Activated naive CD8-positive, alpha-beta T cell treated with anti-CD3 and anti-CD28 coated beads, Interleukin-2, amount 10 ng/mL, durations not matched to agents 7 days and 5 days (primary cell): Measurements from ENCODE around the gene SPATA6. TPM values are rescaled to one million over a fixed set of nuclear protein-coding genes. Genes with fewer than 3 reads are reported as not detected.
A peak's percentile ranks its signal among the peaks of the same experiment; 100 is the strongest.
"Not testable (repeated sequence)": the region's sequence is repeated elsewhere in the genome, so short reads cannot be mapped to it uniquely, and the experiment has no call there.

Experiments used
- ATAC-seq: fragments of 150-1000 bp; cut with Tn5 transposase; one replicate; pipeline ENCODE4 v1.10.0; 2021; ENCODE audit warnings: low read depth, moderate library complexity
- POLR2A ChIA-PET: fragments of 350-600 bp; sonication (Branson Sonifier 250); formaldehyde crosslinking; loops from one replicate; lab custom pipeline; 2021; ENCODE audit warnings: antibody characterized with exemption; lab: Charles Lee
- DNase-seq: peaks from one replicate; pipeline ENCODE4 v3.0.0; 2021
- H3K27ac Mint-ChIP-seq: one replicate; pipeline ENCODE4 v1.8.0; 2022; ENCODE audit warnings: mild to moderate bottlenecking, mixed read lengths
- H3K27me3 Mint-ChIP-seq: one replicate; pipeline ENCODE4 v1.8.0; 2022; ENCODE audit warnings: mild to moderate bottlenecking, moderate library complexity, mixed read lengths
- H3K36me3 Mint-ChIP-seq: one replicate; pipeline ENCODE4 v1.8.0; 2021; ENCODE audit warnings: mild to moderate bottlenecking, mixed read lengths
- H3K4me1 Mint-ChIP-seq: one replicate; pipeline ENCODE4 v1.8.0; 2021; ENCODE audit warnings: mixed read lengths
- H3K4me3 Mint-ChIP-seq: one replicate; pipeline ENCODE4 v1.8.0; 2022; ENCODE audit warnings: mild to moderate bottlenecking, moderate library complexity, mixed read lengths
- H3K9me3 Mint-ChIP-seq: one replicate; pipeline ENCODE4 v1.8.0; 2021; ENCODE audit warnings: mixed read lengths
- total RNA-seq, 2 experiments: library from RNA; stranded (reverse); gene quantifications; one replicate each; pipeline ENCODE4 v1.2.3, GENCODE V29; 2021

The SPATA6 gene
- total RNA-seq, 2 experiments from 2014 or later, result 0.83 to 1.9 TPM

GRCh38 chr1:48480504-48480903, 8.5 kb upstream of the SPATA6 start:
- H3K4me3 Mint-ChIP-seq, result no peak overlapping the region
- peaks cover 9% of the 10 kb centered on the region for H3K27me3 Mint-ChIP-seq
- no peaks in the 10 kb centered on the region for H3K4me1 Mint-ChIP-seq
- DNase-seq, result no peak
- POLR2A ChIA-PET, result no interaction called here
- no peaks in the 10 kb centered on the region for H3K36me3 Mint-ChIP-seq
- no peak for ATAC-seq
- peaks cover 2% of the 10 kb centered on the region for H3K9me3 Mint-ChIP-seq
- H3K27ac Mint-ChIP-seq, result no peak overlapping the region

- H3K27ac Mint-ChIP-seq, POLR2A ChIA-PET, H3K27me3 Mint-ChIP-seq, ATAC-seq, H3K36me3 Mint-ChIP-seq, H3K4me3 Mint-ChIP-seq, DNase-seq, H3K4me1 Mint-ChIP-seq, H3K9me3 Mint-ChIP-seq: not testable (repeated sequence)
Observed at GRCh38 chr1:48480023-48480422, 8.0 kb upstream of the SPATA6 start.

- Mint-ChIP-seq H3K27ac (peak overlapping the region; percentile 69), H3K4me1 (peaks cover 12% of the 10 kb centered on the region), H3K4me3 (peak overlapping the region; percentile 90), H3K36me3 (no peaks in the 10 kb centered on the region), H3K27me3 (peaks cover 14% of the 10 kb centered on the region), H3K9me3 (peaks cover 6% of the 10 kb centered on the region)
- DNase-seq (no peak), ATAC-seq (no peak)
- POLR2A ChIA-PET, result interaction anchor here (0.9 to 1.0 kb wide), 2 partner anchors 25 to 303 kb away, joined by 3 read pairs; no protein-coding TSS in a partner anchor
Observed at GRCh38 chr1:48472638-48473037, 634 bp upstream of the SPATA6 start.

- Mint-ChIP-seq H3K36me3 (no peaks in the 10 kb centered on the region), H3K4me1 (peaks cover 12% of the 10 kb centered on the region), H3K4me3 (peak overlapping the region; percentile 90), H3K9me3 (peaks cover 4% of the 10 kb centered on the region), H3K27me3 (peaks cover 16% of the 10 kb centered on the region), H3K27ac (peak overlapping the region; percentile 78)
- DNase-seq, result no peak
- ATAC-seq, result no peak
- POLR2A ChIA-PET, result interaction anchor here (1.0 to 1.1 kb wide), 2 partner anchors 236 to 304 kb away, joined by 3 to 4 read pairs; no protein-coding TSS in a partner anchor
Observed at GRCh38 chr1:48470950-48471690, 884 bp downstream of the SPATA6 start.

GRCh38 chr1:48470481-48470855, 1.5 kb downstream of the SPATA6 start:
- ATAC-seq, result no peak
- H3K9me3 Mint-ChIP-seq, result peaks cover 4% of the 10 kb centered on the region
- peaks cover 12% of the 10 kb centered on the region for H3K4me1 Mint-ChIP-seq
- peaks cover 16% of the 10 kb centered on the region for H3K27me3 Mint-ChIP-seq
- peak overlapping the region; percentile 90 for H3K4me3 Mint-ChIP-seq
- no peak for DNase-seq
- POLR2A ChIA-PET, result interaction anchor here (1.1 kb wide), 1 partner anchor 235 kb away, joined by 4 read pairs; no protein-coding TSS in a partner anchor
- H3K36me3 Mint-ChIP-seq, result no peaks in the 10 kb centered on the region
- no peak overlapping the region for H3K27ac Mint-ChIP-seq

GRCh38 chr1:48469616-48470480, 2.2 kb downstream of the SPATA6 start:
- DNase-seq, result no peak
- no peaks in the 10 kb centered on the region for H3K36me3 Mint-ChIP-seq
- no peak overlapping the region for H3K4me3 Mint-ChIP-seq
- POLR2A ChIA-PET, result interaction anchor here (1.1 kb wide), 1 partner anchor 235 kb away, joined by 4 read pairs; no protein-coding TSS in a partner anchor
- peaks cover 2% of the 10 kb centered on the region for H3K9me3 Mint-ChIP-seq
- H3K4me1 Mint-ChIP-seq, result peaks cover 12% of the 10 kb centered on the region
- H3K27me3 Mint-ChIP-seq, result peaks cover 16% of the 10 kb centered on the region
- ATAC-seq, result no peak
- H3K27ac Mint-ChIP-seq, result no peak overlapping the region

GRCh38 chr1:48466594-48466993, 5.4 kb downstream of the SPATA6 start:
- DNase-seq, result no peak
- Mint-ChIP-seq H3K27ac (no peak overlapping the region), H3K9me3 (no peaks in the 10 kb centered on the region), H3K4me1 (peaks cover 7% of the 10 kb centered on the region), H3K4me3 (no peak overlapping the region), H3K27me3 (peaks cover 14% of the 10 kb centered on the region), H3K36me3 (no peaks in the 10 kb centered on the region)
- no peak for ATAC-seq
- POLR2A ChIA-PET, result no interaction called here

GRCh38 chr1:48462716-48463302, 9.2 kb downstream of the SPATA6 start:
- H3K27me3 Mint-ChIP-seq, result peaks cover 2% of the 10 kb centered on the region
- POLR2A ChIA-PET, result no interaction called here
- no peak for DNase-seq
- no peaks in the 10 kb centered on the region for H3K36me3 Mint-ChIP-seq
- no peak overlapping the region for H3K27ac Mint-ChIP-seq
- no peaks in the 10 kb centered on the region for H3K9me3 Mint-ChIP-seq
- H3K4me3 Mint-ChIP-seq, result no peak overlapping the region
- no peaks in the 10 kb centered on the region for H3K4me1 Mint-ChIP-seq
- ATAC-seq, result no peak

GRCh38 chr1:48450505-48450904, 21.5 kb downstream of the SPATA6 start:
- ATAC-seq (no peak), DNase-seq (no peak)
- Mint-ChIP-seq H3K4me1 (no peaks in the 10 kb centered on the region), H3K27ac (no peak overlapping the region), H3K9me3 (no peaks in the 10 kb centered on the region), H3K4me3 (no peak overlapping the region), H3K27me3 (no peaks in the 10 kb centered on the region), H3K36me3 (no peaks in the 10 kb centered on the region)
- POLR2A ChIA-PET, result no interaction called here

GRCh38 chr1:48448932-48449331, 23.1 kb downstream of the SPATA6 start:
- POLR2A ChIA-PET, result no interaction called here
- no peak for DNase-seq
- H3K27ac Mint-ChIP-seq, result no peak overlapping the region
- H3K9me3 Mint-ChIP-seq, result peaks cover 3% of the 10 kb centered on the region
- no peaks in the 10 kb centered on the region for H3K36me3 Mint-ChIP-seq
- no peaks in the 10 kb centered on the region for H3K4me1 Mint-ChIP-seq
- no peak overlapping the region for H3K4me3 Mint-ChIP-seq
- no peaks in the 10 kb centered on the region for H3K27me3 Mint-ChIP-seq
- no peak for ATAC-seq

- POLR2A ChIA-PET, ATAC-seq, H3K4me1 Mint-ChIP-seq, H3K36me3 Mint-ChIP-seq, DNase-seq, H3K4me3 Mint-ChIP-seq, H3K27ac Mint-ChIP-seq, H3K9me3 Mint-ChIP-seq, H3K27me3 Mint-ChIP-seq: not testable (repeated sequence)
Observed at GRCh38 chr1:48444186-48444585, 27.8 kb downstream of the SPATA6 start.

GRCh38 chr1:48442864-48443619, 29.0 kb downstream of the SPATA6 start:
- no peaks in the 10 kb centered on the region for H3K4me1 Mint-ChIP-seq
- peaks cover 6% of the 10 kb centered on the region for H3K9me3 Mint-ChIP-seq
- H3K27ac Mint-ChIP-seq, result no peak overlapping the region
- no peak for DNase-seq
- no peaks in the 10 kb centered on the region for H3K27me3 Mint-ChIP-seq
- POLR2A ChIA-PET, result no interaction called here
- no peak overlapping the region for H3K4me3 Mint-ChIP-seq
- no peaks in the 10 kb centered on the region for H3K36me3 Mint-ChIP-seq
- ATAC-seq, result no peak

- H3K27me3 Mint-ChIP-seq, H3K4me3 Mint-ChIP-seq, POLR2A ChIA-PET, H3K4me1 Mint-ChIP-seq, H3K27ac Mint-ChIP-seq, ATAC-seq, H3K9me3 Mint-ChIP-seq, H3K36me3 Mint-ChIP-seq, DNase-seq: not testable (repeated sequence)
Observed at GRCh38 chr1:48440786-48441185, 31.2 kb downstream of the SPATA6 start.
